ENCODE results near the gene TPP2.

The TPP2 gene

DNA sequence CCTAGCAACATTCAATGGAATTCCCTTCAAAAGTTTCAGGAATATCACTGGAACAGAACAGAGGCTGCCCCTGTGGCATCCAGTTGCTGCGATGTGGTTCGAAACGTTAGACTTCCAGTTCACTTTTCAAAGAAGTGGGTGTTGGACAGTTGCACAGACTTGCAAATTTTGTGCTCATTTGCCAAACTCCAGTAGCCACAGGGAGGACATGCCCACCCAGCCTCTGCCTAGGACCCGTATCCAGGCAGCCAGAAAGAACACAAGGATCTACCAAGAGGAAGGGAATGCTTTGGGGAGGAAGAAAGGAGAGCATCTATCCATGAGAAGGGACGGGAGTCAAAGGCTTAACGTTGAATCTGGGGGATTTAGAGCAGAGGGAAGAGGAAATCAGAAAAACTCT lies 98.2 kb downstream of the TPP2 start, which contains the start of gene METTL21C:
Gene METTL21C (minus strand): TSS at position 108 of the 400 bp plus-strand sequence. CDS start 546 bp downstream, outside the sequence.
- DNase-seq (ENCODE audit: low read depth) = no peak

DNA sequence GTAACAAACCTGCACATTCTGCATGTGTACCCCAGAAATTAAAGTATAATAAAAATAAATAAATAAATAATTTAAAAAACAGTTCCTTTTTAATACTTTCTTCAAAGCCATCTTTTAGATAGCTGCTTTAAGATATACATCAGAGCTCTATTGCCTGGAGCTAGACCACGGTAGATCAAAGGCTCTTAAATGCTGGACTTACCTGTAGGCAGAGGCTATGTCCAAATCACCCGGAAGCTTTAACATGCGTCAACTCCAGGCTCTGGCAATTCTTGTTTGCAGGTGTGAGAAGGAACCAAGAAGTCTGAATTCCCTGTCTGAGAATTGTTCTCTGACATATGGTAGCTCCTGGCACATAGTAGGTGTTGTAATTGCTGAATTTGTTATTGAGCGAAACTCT lies 99.7 kb downstream of the TPP2 start:
- no peak for DNase-seq (ENCODE audit: low read depth)

DNA sequence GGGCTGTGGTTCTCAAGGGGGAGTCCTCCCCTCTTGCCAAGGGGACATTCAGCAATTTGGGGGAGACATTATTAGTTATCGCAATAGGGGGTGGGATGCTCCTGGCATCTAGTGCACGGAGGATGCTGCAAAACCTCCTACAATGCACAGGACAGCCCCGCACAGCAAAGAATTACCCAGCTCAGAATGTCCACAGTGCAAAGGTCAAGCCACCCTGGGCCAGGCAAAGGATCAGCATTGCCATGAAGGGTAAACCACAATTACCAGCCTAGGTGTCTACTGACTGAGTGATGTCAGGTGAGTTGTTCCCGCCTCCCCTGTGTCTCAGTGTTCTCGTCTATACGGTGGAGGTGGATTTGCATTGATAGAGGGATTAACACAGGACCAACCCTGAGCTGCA lies 100.5 kb downstream of the TPP2 start:
- no peak for DNase-seq (ENCODE audit: low read depth)

DNA sequence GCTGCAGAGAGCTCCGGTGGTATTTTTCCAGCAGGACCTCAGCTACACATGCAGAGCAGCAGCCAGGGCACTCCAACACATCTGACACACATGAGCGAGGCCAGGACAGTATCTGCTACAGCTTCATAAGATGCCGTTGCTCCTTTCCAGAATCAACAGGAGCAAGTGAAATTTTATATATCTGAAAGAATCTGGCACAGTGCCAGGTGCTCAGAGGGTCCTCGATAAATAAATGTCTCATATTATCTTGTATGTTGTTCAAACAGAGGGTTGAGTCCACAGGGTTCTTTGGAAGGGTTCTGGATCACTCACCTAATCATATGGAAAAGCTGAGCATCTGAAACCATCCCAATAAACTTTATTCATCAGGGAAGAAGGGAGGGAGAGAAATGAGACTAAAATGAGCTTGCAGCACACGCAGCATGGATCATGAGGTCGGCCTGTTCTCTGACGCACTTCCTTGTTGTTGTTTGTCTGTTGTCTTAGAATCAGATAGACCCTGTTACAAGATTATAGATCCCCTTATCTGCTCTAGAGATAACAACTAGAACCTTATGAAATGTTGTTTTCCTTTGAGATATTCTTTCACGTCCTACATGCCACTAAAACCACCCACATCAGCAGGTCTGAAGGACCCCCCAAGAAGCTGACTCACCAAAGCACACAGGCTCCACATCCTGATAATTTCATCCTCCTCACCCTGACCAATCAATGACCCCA lies 101.3 kb downstream of the TPP2 start:
- no peak for DNase-seq (ENCODE audit: low read depth)

DNA sequence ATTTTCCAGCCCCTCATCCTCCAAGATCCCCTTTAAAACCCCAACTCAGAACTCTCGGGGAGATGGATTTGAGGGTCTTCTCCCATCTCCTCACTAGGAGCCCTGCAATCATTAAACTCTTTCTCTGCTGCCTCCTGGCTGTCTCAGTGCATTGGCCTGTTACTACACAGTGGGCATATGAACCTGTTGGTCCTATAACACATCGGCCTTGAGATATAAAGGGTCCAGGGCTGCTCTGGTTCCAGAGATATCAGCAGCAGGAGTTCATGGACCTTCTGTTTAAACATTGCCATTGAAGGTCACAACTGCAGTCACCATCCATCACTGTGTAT lies 101.8 kb downstream of the TPP2 start:
- DNase-seq (ENCODE audit: low read depth) = no peak

DNA sequence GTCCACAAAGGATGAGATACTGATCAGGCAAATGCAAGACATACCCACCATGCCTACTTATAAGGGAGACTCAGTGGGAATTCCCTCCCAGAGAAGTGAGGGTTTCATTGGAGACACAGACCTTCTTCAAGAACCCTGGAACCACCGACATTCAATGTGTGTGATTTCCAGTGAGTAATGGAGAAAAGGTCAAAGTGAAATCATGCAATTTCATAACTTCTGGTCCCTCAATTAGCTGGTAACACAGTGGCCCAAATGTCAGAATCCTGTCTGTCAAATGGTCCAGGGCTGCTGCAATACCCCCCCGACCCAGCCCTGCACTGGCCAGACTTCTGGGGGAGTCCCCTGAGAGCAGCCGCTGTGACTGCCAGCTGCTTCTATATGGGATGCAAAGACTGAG lies 102.7 kb downstream of the TPP2 start:
- no peak for DNase-seq (ENCODE audit: low read depth)

DNA sequence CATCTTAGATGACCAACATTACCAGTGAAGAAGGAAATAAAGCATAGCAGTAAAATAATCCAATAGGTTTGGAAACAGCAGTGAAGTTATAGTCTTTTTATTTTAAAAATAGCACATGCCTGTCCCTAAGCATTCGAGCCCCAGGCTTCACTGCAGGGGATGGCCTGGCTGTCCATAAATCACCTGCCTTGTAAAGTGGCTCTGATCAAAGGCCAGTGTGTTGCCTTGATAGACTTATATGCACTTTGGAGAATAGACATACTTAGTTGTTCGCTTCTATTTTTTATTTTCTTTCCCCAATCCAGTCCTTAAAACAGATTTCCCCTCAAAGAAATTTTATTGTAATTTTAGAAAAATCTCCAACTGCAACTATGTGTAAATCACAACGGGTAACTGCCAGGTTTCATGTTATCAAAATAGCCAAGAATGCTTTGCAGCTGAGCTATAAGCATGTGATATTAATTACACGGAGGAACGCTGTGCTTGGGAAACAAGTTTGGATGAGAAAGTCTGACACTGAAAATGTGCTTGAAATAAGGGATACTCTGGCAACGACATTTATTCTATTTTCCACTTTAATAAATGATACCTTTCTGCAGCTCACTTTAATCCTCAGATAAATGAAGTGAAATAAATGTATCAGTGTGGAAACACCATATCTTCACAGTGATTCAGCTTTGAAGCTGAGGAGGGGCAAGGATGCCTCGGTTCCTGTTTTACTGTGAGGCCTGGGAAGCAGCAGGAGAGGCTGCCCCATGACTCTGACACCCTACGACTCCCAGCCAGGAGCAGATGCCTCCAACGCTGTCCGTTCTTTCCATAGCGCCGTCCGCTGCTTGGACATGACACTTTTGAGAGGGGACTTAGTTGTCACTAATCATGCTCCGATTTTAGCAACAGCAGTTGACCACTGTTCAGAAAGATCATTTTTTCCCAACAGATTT lies 103.6 kb downstream of the TPP2 start:
- DNase-seq (ENCODE audit: low read depth) = no peak

DNA sequence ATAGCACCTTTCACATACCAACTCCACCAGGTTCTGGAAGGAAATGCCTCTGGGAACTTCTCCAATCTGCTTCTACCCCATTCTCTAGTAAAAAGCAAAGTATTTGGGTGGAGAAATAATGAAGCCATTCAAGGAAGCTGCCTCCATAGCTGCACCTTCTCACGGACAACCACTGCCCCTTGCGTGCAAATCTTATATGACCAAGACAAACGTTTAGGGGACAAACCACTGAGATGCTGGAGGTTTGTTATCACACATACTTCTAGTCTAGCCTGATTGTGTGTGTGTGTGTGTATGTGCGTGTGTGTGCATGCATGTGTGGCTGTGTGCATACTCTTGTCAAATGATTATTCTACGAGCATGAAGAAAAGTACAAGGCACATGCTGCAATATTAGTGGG lies 104.5 kb downstream of the TPP2 start:
- DNase-seq (ENCODE audit: low read depth) = no peak

DNA sequence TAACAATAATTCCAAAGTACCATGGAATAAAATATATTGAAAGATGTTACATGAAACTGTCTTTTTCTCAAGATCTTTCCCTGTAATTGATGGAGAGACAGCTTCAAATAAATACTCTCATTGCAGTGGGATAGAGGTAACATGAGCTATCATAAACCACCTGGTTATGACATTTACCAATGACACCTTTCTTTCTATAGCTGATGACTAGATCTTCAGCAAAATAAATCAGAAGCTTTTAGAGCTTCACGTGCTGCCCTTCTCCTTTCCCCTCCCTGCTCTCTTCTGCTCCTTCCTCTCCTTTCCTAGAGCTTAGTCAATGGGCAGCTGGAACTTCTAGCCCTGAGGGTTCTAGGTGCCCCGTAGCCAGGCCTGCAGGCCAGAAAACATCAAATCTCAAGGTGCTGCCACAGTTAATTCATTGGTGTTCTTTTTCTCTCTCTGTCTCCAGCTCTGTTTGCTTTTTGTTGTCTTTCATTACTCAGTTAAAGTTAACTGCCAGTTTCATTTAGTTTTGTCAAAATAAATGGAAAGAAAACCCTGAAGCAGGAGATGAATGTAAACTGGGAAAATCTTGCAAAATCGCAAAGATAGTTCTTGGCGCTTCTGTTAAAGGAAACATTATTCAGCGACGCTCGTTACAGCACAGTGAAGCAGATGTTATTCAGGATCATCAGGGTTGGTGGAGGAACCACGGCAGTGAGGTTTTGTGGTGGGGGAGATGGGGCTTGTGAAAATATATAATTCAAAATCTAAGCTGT lies 106.4 kb downstream of the TPP2 start:
- no peak for DNase-seq (ENCODE audit: low read depth)

DNA sequence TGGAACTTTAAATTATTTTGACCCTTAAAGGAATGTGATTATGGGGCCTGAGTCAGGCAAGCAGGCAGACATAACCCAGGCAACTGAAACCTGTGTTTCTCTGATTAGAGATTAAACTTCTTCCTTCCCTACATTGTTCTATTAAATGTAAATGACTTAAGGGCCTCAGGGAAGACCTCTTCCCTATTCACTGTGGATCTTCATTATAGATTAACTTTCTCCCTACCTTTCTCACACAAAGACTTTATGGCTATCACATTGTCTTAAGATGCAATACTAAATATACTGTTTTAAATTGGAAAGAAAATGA lies 106.9 kb downstream of the TPP2 start:
- DNase-seq (ENCODE audit: low read depth) = no peak

DNA sequence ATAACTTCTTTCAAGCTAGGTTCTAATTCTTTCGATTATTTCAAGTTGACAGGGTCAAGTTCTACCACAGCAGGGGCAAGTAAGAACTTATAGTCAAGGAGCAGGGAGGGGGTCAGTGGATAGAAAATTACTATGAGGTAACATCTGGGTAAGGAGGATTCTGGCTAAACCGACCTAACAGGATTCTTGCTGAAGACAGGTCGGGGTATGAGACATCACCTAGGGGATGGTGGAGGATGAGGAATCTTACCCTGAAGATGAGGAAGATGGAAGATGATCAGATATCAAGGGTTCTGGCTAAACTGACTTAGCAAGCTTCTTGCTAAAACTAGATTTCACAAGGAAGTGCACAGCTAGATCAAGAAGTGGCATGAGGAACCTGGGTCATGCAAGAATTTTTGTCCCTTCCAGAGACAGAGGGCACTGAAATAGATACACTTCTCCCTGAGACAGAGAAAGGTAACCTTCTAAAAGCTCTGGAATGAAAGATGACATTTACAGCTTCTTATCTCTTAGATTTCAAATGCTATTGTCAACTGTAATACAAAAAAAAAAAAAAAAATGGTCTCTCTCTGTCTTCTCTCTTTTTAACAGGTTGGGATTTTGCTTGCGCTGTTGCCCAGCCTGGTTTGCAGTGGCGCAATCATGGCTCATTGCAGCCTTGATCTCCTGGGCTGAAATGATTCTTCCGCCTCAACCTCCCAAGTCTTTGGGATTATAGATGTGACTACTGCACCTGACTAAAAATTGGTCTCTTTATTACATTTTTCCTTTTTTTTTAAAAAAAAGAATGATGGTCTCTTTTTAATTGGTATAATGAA lies 107.7 kb downstream of the TPP2 start:
- no peak for DNase-seq (ENCODE audit: low read depth)

DNA sequence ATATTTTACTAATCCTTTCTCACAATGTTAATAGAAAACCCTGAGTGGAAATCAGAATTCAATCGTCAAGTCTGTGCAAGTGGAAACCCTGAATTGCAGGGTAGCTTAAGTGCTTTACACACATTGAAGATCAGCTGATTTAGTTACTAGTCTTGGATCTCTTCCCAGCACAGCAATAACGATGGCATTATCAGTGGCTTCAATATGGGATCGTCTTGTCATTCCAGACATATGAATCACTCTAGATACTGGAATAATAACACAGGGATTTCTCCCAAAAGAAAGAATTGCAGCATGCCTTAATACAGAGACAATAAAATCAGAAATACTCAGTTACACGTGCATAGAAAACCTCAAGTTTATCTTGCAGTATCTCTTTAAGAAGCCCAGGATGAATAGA lies 110.7 kb downstream of the TPP2 start:
- DNase-seq (ENCODE audit: low read depth) = no peak

DNA sequence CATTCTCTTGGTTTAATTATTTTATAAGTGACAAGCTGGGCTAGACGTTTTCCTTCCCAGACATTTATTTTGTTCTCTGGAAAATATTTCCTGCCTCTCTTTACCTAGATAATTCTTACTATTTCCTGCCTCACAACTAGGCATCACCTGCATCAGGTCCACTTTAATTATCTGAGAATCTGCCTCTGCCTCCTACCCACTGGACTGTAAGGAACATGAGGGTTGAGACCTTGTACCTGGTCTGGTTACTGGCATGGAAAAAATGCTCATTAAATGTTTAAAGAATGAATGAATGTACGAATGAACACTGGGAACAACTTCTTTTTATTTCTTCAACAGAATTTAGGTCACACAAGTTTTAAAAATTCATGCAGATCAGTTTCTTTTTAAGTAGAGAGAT lies 111.4 kb downstream of the TPP2 start:
- DNase-seq (ENCODE audit: low read depth) = no peak

DNA sequence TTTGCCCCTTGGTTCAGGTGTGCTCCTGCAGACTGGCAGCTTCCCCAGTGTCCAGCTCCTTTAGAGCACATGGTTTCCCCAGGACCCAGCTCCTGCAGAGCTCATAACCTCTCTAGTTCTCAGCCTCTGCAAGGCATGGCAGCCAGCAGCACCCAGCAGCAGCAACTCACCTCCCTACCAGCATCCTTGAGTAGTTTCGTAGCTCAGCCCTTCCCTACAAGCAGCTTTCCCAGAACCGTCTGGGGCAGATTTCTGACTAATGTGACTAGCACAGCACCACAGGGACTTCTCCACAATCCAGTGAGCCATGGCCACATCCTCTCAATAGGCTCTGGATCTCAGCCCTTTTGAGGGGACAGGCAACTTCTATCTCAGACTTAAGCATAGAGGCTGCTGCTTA lies 112.2 kb downstream of the TPP2 start:
- DNase-seq (ENCODE audit: low read depth) = no peak

DNA sequence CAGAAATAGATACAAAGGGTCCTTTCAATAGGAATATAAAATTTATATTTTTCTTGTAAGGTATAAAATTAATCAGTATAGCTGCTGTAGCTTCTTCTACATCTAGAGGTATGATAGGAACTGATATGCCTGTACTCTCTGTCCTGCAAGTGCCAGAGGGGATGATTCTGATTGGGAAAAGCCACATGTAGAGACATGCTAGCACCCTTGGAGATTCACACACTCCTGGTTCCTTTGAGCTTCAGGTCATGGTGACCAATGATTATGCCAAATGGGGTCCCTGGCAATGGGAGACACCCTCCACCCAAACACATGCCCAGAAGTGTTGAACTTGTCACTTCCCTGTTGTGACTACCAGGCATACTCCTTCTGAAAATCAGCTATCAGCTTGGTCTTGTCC lies 112.8 kb downstream of the TPP2 start:
- no peak for DNase-seq (ENCODE audit: low read depth)

DNA sequence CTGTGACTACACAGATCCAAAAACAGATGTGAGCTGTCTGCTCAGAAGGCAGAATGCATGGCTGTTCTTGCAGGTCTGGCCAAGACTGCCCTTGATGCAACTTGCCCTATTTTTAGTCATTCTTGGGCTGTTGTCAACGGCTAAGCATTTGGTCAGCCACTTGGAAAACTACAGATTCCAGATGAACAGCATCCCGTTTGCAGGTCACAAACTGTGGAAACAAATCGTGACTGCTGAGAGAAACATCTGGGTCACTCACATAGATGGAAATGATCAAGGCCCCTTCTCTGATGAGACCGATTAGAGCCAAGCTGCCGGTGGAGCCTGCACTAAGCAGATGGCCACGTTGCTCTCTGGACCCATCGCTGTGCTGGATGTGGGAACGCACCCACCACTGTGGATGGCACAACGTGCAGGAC lies 113.5 kb downstream of the TPP2 start:
- no peak for DNase-seq (ENCODE audit: low read depth)

DNA sequence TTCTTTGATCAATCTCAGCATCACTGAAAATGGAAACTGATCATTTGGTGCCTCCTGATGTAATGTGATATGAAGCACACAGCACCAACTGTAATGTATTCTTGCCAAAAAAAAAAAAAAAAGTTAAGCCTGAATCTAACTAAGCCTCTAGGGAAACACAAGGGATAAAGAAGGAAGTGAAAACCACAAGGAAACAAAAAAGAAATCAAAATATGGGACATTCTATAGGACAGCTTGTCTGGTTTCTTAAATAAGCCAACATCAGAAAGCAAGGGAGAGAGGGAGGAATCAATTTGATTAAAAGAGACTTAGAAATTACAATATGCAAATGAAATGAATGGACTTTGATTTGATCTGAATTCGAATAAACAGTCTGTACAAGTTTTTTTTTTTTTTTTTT lies 118.7 kb downstream of the TPP2 start:
- no peak for DNase-seq (ENCODE audit: low read depth)

DNA sequence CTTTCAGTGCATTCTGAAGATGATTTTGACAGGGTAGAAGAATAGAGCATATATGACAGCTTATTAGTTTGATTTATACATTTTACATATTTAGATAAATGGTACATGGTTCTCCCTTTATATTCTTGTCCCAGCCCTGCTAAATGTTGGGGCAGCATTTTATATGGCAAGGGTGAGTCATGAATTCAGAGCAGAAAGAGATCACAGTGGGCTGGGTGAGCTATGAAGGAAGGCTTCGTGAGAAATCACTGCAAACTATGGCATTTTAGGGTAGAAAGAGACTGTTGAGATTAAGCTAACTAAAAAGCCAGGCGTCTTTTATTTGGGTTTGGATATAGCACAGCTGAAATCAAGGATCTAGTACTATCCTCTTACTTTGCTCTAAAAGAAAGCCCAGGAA lies 122.0 kb downstream of the TPP2 start:
- no peak for DNase-seq (ENCODE audit: low read depth)

DNA sequence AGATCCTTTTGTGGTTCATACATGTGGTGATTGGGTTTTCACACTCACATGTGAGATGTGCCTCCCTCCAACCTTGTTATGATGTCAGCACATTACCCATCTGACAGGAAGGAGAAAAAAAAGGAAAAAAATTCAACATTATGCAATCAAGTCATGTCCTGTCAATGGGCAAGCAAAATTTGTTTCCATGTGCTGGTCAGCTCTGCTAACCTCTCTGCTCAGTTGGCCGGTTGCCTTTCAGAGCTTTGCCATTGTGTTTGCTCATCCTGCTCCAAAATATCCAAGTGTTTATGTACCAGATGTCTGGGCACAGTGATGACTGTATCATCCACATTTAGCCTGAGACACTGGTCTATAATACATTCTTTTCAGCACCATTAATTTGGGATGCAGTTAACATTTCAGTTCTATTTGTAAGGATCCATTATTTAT lies 125.0 kb downstream of the TPP2 start:
- DNase-seq (ENCODE audit: low read depth) = no peak

DNA sequence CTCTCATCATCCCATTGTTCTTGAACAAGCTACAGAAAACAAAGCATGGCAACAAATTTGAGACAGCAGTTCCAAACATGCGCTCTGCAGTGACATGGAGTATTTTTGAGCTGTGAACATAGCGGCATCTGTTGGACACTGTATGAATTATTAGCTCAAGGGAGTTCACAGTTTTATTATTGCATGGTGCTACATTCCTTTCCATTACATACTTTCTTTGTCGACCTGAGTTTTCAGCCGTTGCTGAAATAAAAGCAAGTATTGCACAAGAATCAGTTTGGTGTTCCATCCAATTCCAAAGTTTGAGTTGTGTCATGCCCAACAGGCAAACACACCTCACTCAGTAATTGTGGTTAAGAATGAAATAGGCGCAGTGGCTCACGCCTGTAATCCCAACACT lies 128.1 kb downstream of the TPP2 start:
- DNase-seq (ENCODE audit: low read depth) = no peak

DNA sequence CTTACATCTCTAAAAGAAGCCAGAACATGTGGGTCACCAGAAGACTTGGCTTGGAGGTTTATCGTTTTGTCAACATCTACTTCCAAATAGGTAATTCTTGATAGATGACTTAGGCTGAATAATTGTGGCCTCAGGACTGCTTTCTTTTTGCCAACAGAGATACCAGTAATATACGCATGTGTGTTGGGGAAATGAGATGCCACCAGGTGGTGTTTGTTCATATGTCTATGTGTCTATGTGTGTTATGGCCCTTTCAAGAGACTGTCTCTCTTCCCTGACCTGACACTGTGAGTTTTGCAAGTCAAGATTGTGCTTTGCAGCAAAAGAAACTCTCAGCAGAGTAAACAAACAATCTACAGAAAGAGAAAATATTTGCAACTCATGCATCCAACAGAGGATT lies 129.6 kb downstream of the TPP2 start:
- no peak for DNase-seq (ENCODE audit: low read depth)
